HS-5 (cell line): Measurements from ENCODE around the gene NDRG3.
"Not testable (repeated sequence)": the region's sequence is repeated elsewhere in the genome, so short reads cannot be mapped to it uniquely, and the experiment has no call there.

Experiments
- DNase-seq: peaks from one replicate; pipeline ENCODE4 v3.0.0-alpha.2; 2012; ENCODE audit warnings: low read depth

Gene NDRG3

GRCh38 chr20:36760647-36761046, 14.8 kb upstream of the NDRG3 start:
- DNase-seq, result no peak

- DNase-seq, result no peak
Measured at GRCh38 chr20:36758276-36758675, 12.4 kb upstream of the NDRG3 start.

- no peak for DNase-seq
Measured at GRCh38 chr20:36756496-36756895, 10.6 kb upstream of the NDRG3 start.

- DNase-seq, result peak; percentile 74
Measured at GRCh38 chr20:36754656-36755222, 8.8 kb upstream of the NDRG3 start.

- DNase-seq, result no peak
Measured at GRCh38 chr20:36752582-36752981, 6.7 kb upstream of the NDRG3 start.

GRCh38 chr20:36745234-36745926, 510 bp downstream of the NDRG3 start:
- no peak for DNase-seq

- DNase-seq, result no peak
Measured at GRCh38 chr20:36744764-36745191, 1.1 kb downstream of the NDRG3 start.

GRCh38 chr20:36744243-36744642, 1.6 kb downstream of the NDRG3 start:
- DNase-seq, result no peak

- no peak for DNase-seq
Measured at GRCh38 chr20:36742558-36742957, 3.3 kb downstream of the NDRG3 start.

GRCh38 chr20:36741072-36741471, 4.8 kb downstream of the NDRG3 start:
- DNase-seq, result no peak

GRCh38 chr20:36737183-36737499, 8.7 kb downstream of the NDRG3 start:
- DNase-seq, result no peak

GRCh38 chr20:36736451-36737182, 9.3 kb downstream of the NDRG3 start:
- DNase-seq, result no peak

- DNase-seq, result no peak
Measured at GRCh38 chr20:36732456-36732855, 13.4 kb downstream of the NDRG3 start.

- no peak for DNase-seq
Measured at GRCh38 chr20:36728986-36729385, 16.9 kb downstream of the NDRG3 start.

- no peak for DNase-seq
Measured at GRCh38 chr20:36726168-36726567, 19.7 kb downstream of the NDRG3 start.

GRCh38 chr20:36720510-36720909, 25.4 kb downstream of the NDRG3 start:
- DNase-seq, result no peak

- DNase-seq, result no peak
Measured at GRCh38 chr20:36717657-36718056, 28.2 kb downstream of the NDRG3 start.

- no peak for DNase-seq
Measured at GRCh38 chr20:36717021-36717420, 28.9 kb downstream of the NDRG3 start.

GRCh38 chr20:36712775-36713174, 33.1 kb downstream of the NDRG3 start:
- no peak for DNase-seq

- DNase-seq, result no peak
Measured at GRCh38 chr20:36709126-36709525, 36.8 kb downstream of the NDRG3 start.

GRCh38 chr20:36703530-36703929, 42.4 kb downstream of the NDRG3 start:
- no peak for DNase-seq

GRCh38 chr20:36700438-36700837, 45.5 kb downstream of the NDRG3 start:
- no peak for DNase-seq

GRCh38 chr20:36695467-36695866, 50.4 kb downstream of the NDRG3 start:
- not testable (repeated sequence) for DNase-seq

GRCh38 chr20:36688630-36689029, 57.3 kb downstream of the NDRG3 start:
- no peak for DNase-seq
